Uterine smooth muscle cell (primary cell): ENCODE measurements around the gene B3GNT9. TPM values are rescaled to one million over a fixed set of nuclear protein-coding genes. Genes with fewer than 3 reads are reported as not detected.

ENCODE experiments used
- total RNA-seq: library from RNA; depleted of rRNA; stranded (reverse); fragments of >200 nt; gene quantifications from 2 replicates; pipeline ENCODE4 v1.2.3, GENCODE V29; 2014

B3GNT9 gene, protein sequence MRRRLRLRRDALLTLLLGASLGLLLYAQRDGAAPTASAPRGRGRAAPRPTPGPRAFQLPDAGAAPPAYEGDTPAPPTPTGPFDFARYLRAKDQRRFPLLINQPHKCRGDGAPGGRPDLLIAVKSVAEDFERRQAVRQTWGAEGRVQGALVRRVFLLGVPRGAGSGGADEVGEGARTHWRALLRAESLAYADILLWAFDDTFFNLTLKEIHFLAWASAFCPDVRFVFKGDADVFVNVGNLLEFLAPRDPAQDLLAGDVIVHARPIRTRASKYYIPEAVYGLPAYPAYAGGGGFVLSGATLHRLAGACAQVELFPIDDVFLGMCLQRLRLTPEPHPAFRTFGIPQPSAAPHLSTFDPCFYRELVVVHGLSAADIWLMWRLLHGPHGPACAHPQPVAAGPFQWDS
- 25.0 and 38.1 TPM in 2 replicates for total RNA-seq

DNA sequence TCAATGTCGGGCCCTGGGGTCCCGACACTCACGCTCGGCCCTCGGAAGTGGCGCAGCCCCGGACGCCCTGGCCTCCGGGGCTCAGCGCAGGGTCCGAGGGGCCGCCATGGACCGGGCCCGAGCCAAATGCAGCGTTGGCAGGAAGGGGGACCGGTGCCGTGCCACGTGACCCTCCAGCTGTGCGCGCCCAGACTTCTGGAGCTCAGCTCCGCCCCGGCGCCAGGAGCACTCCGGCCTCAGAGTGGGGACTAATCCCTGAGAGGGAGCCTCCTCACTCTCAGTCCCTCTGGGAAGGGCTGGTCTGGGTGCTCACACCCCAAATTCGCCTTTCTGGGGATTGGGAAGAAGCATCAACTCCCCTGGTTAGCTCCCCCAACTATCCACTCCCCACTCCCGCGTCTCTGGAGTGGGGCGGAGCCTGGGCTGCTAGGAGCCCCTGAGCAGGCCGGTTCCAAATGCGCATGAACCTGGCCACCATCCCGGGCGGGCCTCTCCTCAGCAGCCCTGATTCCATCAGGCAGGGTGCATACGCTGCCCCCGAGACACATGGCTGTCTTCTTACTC lies at the start of gene B3GNT9:
Gene B3GNT9, minus strand, starts transcription at position 166 of the 564 bp plus-strand sequence. CDS start 513 bp downstream, outside the sequence.

GRCh38 chr16:67199011-67199807 lies 48.4 kb upstream of the B3GNT9 start, which contains the start of gene ELMO3:
Gene ELMO3 (plus strand): TSS chr16:67199131. CDS start chr16:67199327, 196 bp downstream.

GRCh38 chr16:67191995-67192681 lies 41.3 kb upstream of the B3GNT9 start, which contains the start of gene E2F4:
Gene E2F4 (plus strand): TSS chr16:67192155. CDS start chr16:67192228, 73 bp downstream.

GRCh38 chr16:67190041-67190440 lies 39.2 kb upstream of the B3GNT9 start, which contains the start of gene EXOC3L1:
Gene EXOC3L1 (minus strand): TSS chr16:67190136. CDS start chr16:67189676, 460 bp downstream.

DNA sequence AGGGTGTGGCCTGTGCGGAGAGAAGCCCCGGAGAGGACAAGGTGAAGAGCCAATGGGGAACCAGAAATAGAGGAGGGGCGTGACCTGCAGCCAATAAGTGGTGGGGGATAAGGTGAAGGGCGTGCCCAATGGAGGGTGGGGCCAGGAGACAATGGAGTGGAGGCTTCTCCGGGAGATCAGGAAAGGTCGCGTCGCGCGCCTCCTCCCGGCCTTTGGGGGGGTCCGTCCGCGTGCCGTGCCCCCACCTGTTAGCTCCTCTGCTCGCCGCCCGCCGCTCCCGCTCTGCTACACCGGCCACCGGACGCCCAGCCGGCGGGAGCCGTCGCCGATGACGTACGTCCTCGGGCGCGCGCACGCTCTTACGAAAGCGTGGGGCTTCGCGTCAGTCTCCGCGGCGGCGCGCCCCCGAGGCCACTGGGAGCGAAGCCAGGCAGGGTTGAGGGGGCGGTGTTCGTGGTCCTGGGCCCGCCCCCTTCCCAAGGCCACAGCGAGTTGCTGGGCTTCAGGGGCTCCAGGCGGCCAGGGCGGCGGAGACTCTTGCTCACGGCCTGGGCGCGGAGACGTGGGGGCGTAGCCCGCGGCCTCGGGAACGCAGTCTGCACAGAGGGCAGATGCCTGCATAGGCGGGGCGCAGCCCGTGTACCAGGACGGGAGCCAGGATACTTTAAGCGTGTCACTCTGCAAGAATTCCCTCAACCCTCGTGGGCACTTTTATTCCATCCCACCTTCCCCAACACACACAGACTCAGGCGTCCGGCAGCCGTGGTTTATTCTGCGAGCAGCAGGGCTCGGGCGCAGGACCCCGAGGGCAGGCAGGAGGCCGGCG lies 33.0 kb upstream of the B3GNT9 start, which contains the start of gene MATCAP1:
Gene MATCAP1, minus strand, starts transcription at position 337 of the 826 bp plus-strand sequence. CDS start 3,353 bp downstream, outside the sequence.

DNA sequence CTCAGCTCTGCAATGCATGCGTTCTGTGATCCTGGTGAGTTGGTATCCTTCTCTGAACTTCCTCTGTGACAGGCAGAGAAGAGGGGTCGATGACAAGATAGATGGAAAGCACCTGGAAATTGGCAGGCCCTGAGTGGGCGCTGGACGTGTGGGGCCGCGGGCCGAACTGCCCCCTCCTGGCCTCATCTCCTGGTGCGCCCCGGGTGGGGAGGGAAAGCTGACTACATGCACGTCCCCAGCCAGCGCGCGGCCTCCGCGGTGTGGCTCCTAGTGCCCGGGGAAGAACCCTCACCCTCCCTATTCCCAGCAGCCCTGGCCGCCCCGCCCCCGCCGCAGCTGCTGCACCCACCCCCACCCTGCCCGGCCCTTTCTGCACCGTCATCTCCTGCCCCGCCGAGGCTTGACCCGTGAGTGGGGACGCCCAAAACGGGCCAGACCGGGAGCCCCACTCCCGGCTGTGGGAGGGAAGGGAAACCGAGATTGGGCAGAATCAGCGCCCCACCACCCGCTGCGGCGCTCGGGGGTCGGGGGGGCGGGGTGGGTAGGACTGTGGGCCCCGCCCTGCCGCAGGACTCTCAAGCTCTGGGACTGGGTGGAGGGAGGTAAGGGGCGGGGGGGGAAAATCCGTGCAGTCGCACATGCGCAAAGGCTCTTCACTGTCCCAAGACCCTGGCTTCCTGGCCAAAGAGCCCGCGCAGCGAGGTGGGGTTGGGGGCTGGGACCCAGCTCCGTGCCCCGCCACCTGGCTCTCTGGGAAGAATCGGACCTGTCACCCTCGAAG lies 19.6 kb upstream of the B3GNT9 start, which contains the start of gene NOL3:
Gene NOL3, plus strand, starts transcription at position 371 of the 781 bp plus-strand sequence.

GRCh38 chr16:67164599-67165061 lies 13.8 kb upstream of the B3GNT9 start, which contains the start of gene HSF4:
Gene HSF4 (plus strand): TSS chr16:67164745. CDS start chr16:67164812, 67 bp downstream.

GRCh38 chr16:67109407-67110135 lies 41.2 kb downstream of the B3GNT9 start, which contains the start of gene PHAF1:
Gene PHAF1 (plus strand): TSS chr16:67109941. CDS start chr16:67110176, 235 bp downstream.

Other genes with a start within 250 kb of the B3GNT9 start
- not detected in 2 replicates for gene CDH16, start 232.1 kb downstream of the B3GNT9 start, total RNA-seq
- 3.8 and 8.0 TPM in 2 replicates for gene RRAD, start 225.5 kb downstream of the B3GNT9 start, total RNA-seq
- 227 and 229 TPM in 2 replicates for gene CIAO2B, start 216.6 kb downstream of the B3GNT9 start, total RNA-seq
- gene CES2, start 215.5 kb downstream of the B3GNT9 start, total RNA-seq: 23.8 and 29.5 TPM in 2 replicates
- 0.25 and 0.55 TPM in 2 replicates for gene CES3, start 189.7 kb downstream of the B3GNT9 start, total RNA-seq
- gene CES4A, start 162.4 kb downstream of the B3GNT9 start, total RNA-seq: 1.00 and 2.2 TPM in 2 replicates
- gene CBFB, start 121.8 kb downstream of the B3GNT9 start, total RNA-seq: 121 and 197 TPM in 2 replicates
- 11.7 and 15.1 TPM in 2 replicates for gene PHAF1, start 41.1 kb downstream of the B3GNT9 start, total RNA-seq
- 15.3 and 25.1 TPM in 2 replicates for gene TRADD, start 8.9 kb upstream of the B3GNT9 start, total RNA-seq
- 10.5 and 15.0 TPM in 2 replicates for gene FBXL8, start 9.0 kb upstream of the B3GNT9 start, total RNA-seq
- 5.2 and 14.0 TPM in 2 replicates for gene HSF4, start 13.7 kb upstream of the B3GNT9 start, total RNA-seq
- 10.4 and 14.6 TPM in 2 replicates for gene NOL3, start 19.5 kb upstream of the B3GNT9 start, total RNA-seq
- gene MATCAP1, start 33.0 kb upstream of the B3GNT9 start, total RNA-seq: 14.9 and 19.3 TPM in 2 replicates
- gene EXOC3L1, start 39.1 kb upstream of the B3GNT9 start, total RNA-seq: 0.11 and 0.12 TPM in 2 replicates
- gene E2F4, start 41.2 kb upstream of the B3GNT9 start, total RNA-seq: 61.1 and 79.1 TPM in 2 replicates
- 0.55 and 0.62 TPM in 2 replicates for gene ELMO3, start 48.1 kb upstream of the B3GNT9 start, total RNA-seq
- 37.6 and 43.3 TPM in 2 replicates for gene TMEM208, start 76.1 kb upstream of the B3GNT9 start, total RNA-seq
- 14.1 and 18.8 TPM in 2 replicates for gene FHOD1, start 96.5 kb upstream of the B3GNT9 start, total RNA-seq
- gene SLC9A5, start 98.0 kb upstream of the B3GNT9 start, total RNA-seq: 1.4 and 2.9 TPM in 2 replicates
- gene PLEKHG4, start 128.5 kb upstream of the B3GNT9 start, total RNA-seq: 21.5 and 25.0 TPM in 2 replicates
- gene KCTD19, start 175.7 kb upstream of the B3GNT9 start, total RNA-seq: under 0.01 and 0.12 TPM in 2 replicates
- 0.22 and 1.00 TPM in 2 replicates for gene LRRC36, start 175.8 kb upstream of the B3GNT9 start, total RNA-seq
- 0.62 and 0.77 TPM in 2 replicates for gene TPPP3, start 242.5 kb upstream of the B3GNT9 start, total RNA-seq